Measurements from ENCODE around the gene GAL3ST2.
A peak's percentile ranks its signal among the peaks of the same experiment; 100 is the strongest.
"Not testable (repeated sequence)": the region's sequence is repeated elsewhere in the genome, so short reads cannot be mapped to it uniquely, and the experiment has no call there.

GAL3ST2 gene

DNA sequence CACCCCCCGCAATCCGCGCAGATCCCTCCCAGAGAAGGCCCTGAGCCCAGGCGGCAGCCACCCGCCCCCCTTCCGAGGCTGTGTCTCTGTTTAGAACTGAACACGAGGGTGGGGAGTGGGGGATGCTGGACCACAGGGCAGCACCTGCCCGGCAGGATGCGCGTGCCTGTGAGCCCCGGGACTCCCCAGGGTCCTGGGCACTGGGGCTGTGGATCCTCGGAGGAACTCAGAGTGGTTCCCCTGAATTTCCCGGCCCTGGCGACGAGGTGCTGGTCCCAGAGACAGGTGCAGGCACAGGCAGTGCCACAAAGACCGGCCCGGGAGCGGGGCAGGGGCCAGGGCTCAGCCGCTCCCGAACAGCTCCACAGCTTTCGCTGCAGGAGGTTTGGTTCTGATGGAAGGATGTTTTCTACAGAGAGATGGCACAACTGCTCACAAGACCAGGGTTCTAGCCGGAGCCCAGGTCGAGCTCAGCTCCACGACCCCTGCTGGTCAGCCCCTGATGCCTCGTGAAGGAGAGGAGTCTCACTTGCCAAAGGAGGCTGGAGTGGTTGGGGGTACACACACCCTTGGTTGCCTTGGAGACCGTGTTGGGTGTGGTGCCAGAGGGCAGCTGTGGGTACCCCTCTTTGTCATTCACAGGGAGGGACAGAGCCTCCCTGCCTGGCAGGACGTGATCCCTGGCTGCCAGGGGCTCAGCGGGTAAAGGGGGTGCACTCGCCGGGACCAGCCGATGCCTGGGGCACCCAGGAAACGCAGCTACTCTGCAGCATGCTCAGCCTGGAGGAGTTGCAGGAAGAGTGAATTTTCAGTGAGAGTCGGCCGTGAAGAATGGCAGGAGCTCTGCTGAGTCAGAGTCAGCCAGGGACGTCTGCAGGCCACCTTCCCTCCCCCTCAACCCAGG is 28.0 kb downstream of the GAL3ST2 start:
- peak; percentile 65 for DNase-seq (ENCODE audit: extremely low read depth, insufficient read length)
- Histone ChIP-seq H3K4me3 (replicated peaks; ENCODE audit: low read depth, low read length) (no peak overlapping the region), H3K36me3 (ENCODE audit: control insufficient read depth, insufficient read depth, low read length) (no peaks in the 10 kb centered on the region), H3K27me3 (replicated peaks; ENCODE audit: control insufficient read depth, insufficient read depth, low read length) (no peaks in the 10 kb centered on the region; the same call in 1 of the 2 replicates)
- TF ChIP-seq, protein P1, sequence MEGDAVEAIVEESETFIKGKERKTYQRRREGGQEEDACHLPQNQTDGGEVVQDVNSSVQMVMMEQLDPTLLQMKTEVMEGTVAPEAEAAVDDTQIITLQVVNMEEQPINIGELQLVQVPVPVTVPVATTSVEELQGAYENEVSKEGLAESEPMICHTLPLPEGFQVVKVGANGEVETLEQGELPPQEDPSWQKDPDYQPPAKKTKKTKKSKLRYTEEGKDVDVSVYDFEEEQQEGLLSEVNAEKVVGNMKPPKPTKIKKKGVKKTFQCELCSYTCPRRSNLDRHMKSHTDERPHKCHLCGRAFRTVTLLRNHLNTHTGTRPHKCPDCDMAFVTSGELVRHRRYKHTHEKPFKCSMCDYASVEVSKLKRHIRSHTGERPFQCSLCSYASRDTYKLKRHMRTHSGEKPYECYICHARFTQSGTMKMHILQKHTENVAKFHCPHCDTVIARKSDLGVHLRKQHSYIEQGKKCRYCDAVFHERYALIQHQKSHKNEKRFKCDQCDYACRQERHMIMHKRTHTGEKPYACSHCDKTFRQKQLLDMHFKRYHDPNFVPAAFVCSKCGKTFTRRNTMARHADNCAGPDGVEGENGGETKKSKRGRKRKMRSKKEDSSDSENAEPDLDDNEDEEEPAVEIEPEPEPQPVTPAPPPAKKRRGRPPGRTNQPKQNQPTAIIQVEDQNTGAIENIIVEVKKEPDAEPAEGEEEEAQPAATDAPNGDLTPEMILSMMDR (IDR thresholded peaks at IDR 0.05; ENCODE audit: insufficient read depth, low read length, poor library complexity, severe bottlenecking), result peak; percentile 33

DNA sequence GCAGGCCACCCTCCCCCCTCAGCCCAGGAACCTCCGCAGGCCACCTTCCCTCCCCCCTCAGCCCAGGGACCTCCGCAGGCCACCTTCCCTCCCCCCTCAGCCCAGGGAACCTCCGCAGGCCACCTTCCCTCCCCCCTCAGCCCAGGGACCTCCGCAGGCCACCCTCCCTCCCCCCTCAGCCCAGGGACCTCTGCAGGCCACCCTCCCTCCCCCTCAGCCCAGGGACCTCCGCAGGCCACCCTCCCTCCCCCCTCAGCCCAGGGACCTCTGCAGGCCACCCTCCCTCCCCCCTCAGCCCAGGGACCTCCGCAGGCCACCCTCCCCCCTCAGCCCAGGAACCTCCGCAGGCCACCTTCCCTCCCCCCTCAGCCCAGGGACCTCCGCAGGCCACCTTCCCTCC is 29.6 kb downstream of the GAL3ST2 start:
- not testable (repeated sequence) for H3K27me3 ChIP-seq (replicated peaks; ENCODE audit: control insufficient read depth, insufficient read depth, low read length); DNase-seq (ENCODE audit: extremely low read depth, insufficient read length); H3K4me3 ChIP-seq (replicated peaks; ENCODE audit: low read depth, low read length); H3K36me3 ChIP-seq (ENCODE audit: control insufficient read depth, insufficient read depth, low read length)

DNA sequence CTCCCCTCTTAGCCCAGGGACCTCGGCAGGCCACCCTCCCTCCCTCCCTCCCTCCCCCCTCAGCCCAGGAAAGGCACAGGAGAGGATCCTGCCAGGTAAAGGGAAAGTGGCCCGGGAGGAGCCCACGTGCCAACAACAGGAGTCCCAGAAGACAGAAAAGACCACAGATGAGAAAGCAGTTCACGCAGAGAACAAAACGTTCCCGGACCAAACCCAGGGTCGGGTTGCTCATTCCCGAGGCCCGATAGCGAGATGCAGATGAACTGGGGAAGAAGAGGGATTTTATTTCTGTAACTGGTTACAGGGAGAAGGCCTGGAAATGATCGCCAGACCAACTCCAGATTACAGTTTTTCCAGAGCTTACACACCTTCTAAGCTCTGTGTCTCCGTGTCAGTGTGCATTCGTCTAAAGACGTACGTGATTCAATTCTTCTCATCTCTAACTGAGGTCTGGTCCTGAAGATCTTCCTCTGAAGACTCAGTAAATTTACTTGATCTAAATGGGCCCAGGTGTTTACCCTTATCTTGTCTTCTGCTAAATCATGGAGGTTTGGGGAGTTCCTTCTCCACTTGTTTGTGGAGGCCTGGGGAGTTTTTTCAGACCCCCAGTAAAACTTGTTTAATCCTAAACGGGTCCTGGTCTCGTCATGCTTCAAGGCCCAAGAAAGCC is 31.6 kb downstream of the GAL3ST2 start:
- Histone ChIP-seq H3K27me3 (replicated peaks; ENCODE audit: control insufficient read depth, insufficient read depth, low read length) (no peaks in the 10 kb centered on the region; the same call in 1 of the 2 replicates), H3K4me3 (replicated peaks; ENCODE audit: low read depth, low read length) (no peak overlapping the region)

DNA sequence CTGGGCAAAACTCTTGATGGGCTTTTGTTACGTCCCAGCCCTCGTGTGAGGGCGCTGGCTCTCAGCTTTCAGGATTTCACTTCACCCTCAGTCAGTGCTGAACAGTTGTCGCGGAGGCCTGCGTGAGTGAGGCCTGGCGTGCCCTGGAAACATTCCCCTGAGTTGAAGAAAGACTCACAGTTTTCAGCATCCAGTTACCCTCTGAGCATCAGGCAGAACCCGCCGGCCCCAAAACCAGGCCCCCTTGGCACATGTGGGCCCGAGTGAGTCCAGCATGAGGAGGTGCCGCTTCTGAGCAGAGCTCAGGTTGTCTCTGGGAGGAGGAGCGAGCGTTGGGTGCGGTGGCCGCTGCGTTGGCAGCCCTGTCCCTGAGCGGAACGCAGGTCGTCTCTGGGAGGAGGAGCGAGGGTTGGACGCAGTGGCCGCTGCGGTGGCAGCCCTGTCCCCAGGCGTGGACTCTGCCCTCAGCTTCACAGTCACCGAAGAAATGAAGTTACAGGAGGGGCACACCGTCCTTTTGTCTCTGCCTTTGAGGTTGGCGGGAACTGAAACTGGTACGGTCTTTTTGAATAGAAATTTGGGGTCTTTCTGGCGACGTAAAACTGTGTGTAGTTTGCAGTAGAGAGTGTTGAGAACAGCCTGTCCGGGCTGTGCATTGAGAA is 32.2 kb downstream of the GAL3ST2 start, which contains the start of gene NEU4:
NEU4 (plus strand) TSS at position 473 of the 662 bp plus-strand sequence. CDS start 5,292 bp downstream, outside the sequence.
- Histone ChIP-seq H3K36me3 (ENCODE audit: control insufficient read depth, insufficient read depth, low read length) (no peaks in the 10 kb centered on the region), H3K4me3 (replicated peaks; ENCODE audit: low read depth, low read length) (no peak within 1 kb of the TSS), H3K27me3 (replicated peaks; ENCODE audit: control insufficient read depth, insufficient read depth, low read length) (no peaks in the 10 kb centered on the region; the same call in 1 of the 2 replicates)
- TF ChIP-seq, protein P1 (IDR thresholded peaks at IDR 0.05; ENCODE audit: insufficient read depth, low read length, poor library complexity, severe bottlenecking), result no peak
- no peak for DNase-seq (ENCODE audit: extremely low read depth, insufficient read length)

More for the DNA sequence above, 31.6 kb downstream of the GAL3ST2 start:
- no peak for DNase-seq (ENCODE audit: extremely low read depth, insufficient read length)
- TF ChIP-seq, protein P1 (IDR thresholded peaks at IDR 0.05; ENCODE audit: insufficient read depth, low read length, poor library complexity, severe bottlenecking), result no peak
- H3K36me3 ChIP-seq (ENCODE audit: control insufficient read depth, insufficient read depth, low read length), result no peaks in the 10 kb centered on the region

DNA sequence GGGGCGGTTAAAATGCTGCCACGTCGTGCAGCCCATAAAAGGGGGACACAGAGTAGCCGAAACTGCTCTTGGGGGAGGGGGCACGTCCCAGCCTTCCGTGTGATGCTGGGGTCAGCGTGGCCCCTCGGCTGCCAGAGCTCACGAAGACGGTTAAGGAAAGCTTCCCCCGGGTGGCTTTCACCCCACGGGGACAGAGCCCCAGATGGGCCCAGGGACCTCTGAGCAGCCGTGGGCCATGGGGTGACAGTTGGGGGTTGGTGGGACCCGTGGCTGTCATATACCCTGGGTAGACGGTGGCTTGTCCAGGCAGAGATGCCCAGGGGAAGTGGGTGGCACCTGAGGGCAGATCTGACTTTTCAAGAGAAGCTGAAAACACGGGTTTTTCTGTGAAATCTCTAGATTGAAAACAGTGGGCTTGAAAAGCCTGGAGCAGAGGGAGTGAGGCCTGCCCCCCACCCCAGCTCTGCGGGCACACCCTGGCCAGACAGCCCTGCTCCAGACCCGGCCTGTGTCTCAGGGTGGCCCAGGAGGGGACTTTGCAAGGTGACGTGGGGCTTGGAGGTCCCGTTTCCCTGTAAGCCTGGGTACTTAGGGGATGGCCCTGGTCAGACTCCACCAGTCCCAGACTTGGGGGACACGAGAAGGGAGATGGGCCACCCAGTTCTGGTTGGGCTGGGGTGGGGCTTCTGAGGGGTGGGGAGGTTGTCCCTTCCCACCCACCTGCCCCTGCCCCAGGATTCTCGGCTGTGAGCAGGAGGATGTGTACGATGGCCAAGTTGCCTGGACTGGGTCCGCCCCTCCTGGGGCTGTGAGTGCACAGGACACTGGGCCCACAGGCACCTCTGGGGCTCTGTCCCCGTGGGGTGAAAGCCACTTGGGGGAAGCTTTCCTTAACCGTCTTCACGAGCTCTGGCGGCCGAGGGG is 33.0 kb downstream of the GAL3ST2 start:
- TF ChIP-seq, protein P1 (IDR thresholded peaks at IDR 0.05; ENCODE audit: insufficient read depth, low read length, poor library complexity, severe bottlenecking), result no peak
- no peak overlapping the region for H3K4me3 ChIP-seq (replicated peaks; ENCODE audit: low read depth, low read length)
- no peaks in the 10 kb centered on the region; the same call in 1 of the 2 replicates for H3K27me3 ChIP-seq (replicated peaks; ENCODE audit: control insufficient read depth, insufficient read depth, low read length)
- no peak for DNase-seq (ENCODE audit: extremely low read depth, insufficient read length)
- no peaks in the 10 kb centered on the region for H3K36me3 ChIP-seq (ENCODE audit: control insufficient read depth, insufficient read depth, low read length)
